HG02970 (cell line): ENCODE measurements around the gene CRAT.

ENCODE experiments used
- ATAC-seq: cut with Tn5 transposase; IDR thresholded peaks from one replicate; pipeline ENCODE4 v1.9.1; 2021; ENCODE audit warnings: mild to moderate bottlenecking, moderate library complexity, moderate number of reproducible peaks; ENCODE audit not compliant: unreplicated experiment, low FRiP score

Gene CRAT

DNA sequence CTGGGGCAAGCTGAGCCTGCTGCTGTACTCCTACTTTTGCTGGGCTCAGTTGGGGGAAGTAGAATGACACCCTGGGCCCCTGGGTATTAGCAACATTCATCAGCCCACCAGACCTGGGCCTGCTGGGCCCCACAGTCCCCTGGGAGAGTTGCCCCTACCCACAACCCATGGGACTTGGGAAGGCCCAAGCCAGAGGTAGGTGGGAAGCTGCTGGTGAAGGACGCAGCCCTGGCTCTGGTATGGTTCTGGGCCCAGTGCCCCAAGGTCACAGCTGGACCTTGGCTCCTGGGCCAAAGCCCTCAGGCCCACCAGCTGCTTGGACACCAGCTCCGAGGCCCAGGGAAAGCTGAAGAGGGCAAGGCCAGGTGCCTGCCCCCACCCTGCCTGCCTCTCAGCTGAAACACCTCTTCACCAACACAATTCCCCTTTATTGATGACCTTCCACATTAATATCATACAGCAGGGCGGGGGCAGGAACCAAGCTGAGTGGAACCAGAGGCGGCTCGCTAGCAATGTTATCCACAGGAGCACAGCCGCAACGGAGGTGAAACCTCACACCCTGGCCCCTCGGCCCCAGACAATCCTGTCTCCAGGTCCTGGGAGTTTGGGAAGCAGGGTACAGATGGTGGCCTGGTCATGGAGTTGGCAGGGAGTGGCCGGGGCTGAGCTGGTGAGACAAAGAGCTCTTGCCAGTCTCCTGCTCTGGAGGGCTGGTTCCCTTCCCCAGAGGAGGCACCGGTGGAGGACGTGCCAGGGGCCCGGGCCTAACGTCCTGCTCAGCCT, 16.0 kb downstream of the CRAT start:
- no peak for ATAC-seq

GRCh38 chr9:129093602-129094386, 16.8 kb downstream of the CRAT start:
- no peak for ATAC-seq

GRCh38 chr9:129089246-129089645, 21.3 kb downstream of the CRAT start:
- ATAC-seq: no peak

DNA sequence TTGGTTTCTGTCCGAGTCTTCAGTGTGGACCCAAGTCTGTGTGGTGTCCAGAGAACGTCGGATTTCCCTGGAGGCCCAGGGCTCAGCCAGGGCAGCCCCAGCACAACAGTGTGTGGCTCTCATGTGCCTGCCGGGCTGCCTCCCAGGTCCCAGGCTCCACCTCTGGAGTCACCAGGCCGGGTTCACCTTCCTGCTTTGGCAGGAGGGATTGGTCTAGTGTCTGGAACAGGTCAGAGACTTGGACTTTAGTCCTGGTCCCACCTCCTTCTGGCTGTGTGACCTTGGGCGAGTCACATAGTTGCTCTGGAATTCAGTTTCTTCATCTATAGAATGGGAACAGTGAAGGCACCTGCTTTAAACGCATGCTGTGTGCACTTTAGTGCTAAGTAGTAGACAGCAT, 26.5 kb downstream of the CRAT start:
- no peak for ATAC-seq

GRCh38 chr9:129081388-129081904, 29.1 kb downstream of the CRAT start:
- ATAC-seq: no peak

GRCh38 chr9:129080601-129081387, 29.8 kb downstream of the CRAT start, which contains the start of gene DOLPP1:
Gene DOLPP1 (plus strand): TSS chr9:129081111. CDS start chr9:129081132, 21 bp downstream.
- ATAC-seq: peak; percentile 94

DNA sequence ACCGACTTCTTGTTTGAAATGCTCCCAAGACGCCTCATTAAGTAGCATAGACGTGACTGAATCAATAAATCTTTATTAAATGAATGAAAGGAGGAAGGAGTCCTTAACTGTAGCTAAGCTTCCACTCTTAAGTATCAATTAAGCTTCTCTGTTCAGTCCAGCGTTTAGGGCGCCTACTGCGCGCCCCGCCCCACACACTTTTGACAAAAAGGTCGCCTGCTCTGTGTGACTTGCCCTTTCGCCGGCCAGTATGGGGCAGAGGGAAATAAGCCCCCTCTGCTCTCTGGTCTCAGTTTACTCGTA, 30.3 kb downstream of the CRAT start:
- no peak for ATAC-seq

DNA sequence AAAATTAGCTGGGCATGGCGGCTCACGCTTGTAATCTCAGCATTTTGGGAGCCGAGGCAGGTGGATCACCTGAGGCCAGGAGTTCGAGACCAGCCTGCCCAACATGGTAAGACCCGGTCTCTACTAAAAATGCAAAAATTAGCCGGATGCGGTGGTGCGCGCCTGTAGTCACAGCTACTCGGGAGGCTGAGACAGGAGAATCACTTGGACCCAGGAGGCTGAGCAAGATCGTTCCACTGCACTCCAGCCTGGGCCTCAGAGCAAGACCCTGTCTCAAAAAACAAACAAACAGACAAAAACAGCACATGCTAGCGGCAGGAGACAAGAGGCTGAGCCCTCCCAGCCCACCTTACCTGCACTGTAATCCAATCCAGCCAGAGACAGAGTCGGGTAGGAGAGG, 30.8 kb downstream of the CRAT start:
- ATAC-seq: no peak

DNA sequence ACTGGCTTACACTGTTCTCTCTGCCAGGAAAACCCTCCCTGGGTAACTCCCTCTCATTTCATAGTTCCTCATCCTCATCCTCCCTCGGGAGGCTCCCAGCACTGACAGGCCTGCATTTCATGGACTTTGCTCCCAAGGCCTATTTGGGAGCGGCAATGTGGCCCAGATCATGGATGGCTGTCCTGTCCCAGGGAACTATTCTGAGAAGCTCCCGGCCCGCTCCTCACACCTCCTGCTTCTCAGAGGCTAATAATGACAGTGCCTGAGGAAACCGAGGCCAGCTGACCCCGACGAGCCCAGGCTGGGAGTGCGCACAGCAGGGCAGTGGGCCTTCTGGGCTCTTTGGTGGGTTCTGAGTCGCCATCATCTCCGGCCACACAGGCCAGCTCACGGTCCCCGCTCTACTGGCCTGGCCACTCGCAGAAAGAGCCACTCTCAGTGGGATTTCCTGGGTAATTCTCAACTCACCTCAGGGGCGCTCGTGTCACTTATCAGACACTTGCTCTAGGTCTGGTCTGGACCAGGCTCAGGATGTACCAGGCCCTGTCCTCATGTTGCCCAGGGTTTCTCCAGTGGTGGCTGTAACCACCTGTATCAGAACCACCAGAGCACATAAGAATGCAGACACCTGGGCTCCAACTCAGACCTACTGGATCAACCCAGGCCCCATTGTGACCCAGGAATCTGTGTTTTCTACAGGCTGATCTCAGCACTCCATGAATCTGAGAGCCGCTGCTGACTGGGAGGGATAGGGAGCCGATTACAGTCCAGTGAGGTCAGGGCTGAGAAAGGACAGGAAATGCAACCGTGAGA, 31.7 kb downstream of the CRAT start:
- ATAC-seq: no peak

DNA sequence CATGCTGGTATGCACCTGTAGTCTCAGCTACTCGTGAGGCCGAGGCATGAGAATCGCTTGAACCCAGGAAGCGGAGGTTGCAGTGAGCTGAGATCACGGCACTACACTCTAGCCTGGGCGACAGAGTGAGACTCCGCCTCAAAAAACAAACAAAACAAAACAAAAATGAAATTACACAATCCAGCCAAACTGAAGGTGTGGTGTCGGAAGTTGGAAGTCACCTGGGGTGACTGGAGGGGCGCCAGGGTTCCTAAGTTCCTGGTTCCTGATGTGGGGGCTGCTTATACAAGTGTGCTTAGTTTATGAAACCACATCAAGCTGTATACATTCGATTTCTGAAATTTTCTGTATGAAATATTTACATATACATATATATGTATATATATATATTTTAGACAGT, 33.4 kb downstream of the CRAT start:
- ATAC-seq: no peak

DNA sequence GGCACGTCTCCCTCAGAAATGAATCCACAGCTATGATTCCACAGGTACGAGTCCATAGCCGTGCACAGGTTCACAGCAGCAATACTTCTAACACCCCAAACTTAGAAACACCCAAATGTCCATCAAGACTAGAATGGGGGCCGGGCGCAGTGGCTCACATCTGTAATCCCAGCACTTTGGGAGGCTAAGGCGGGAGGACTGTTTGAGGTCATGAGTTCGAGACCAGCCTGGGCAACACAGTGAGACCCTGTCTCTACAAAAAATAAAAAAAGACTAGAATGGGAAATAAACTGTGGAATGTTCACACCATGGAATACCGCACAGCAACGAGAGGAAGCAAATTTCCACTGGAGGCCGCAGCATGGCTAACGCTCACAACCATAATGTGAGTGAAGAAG, 34.0 kb downstream of the CRAT start:
- ATAC-seq: no peak

DNA sequence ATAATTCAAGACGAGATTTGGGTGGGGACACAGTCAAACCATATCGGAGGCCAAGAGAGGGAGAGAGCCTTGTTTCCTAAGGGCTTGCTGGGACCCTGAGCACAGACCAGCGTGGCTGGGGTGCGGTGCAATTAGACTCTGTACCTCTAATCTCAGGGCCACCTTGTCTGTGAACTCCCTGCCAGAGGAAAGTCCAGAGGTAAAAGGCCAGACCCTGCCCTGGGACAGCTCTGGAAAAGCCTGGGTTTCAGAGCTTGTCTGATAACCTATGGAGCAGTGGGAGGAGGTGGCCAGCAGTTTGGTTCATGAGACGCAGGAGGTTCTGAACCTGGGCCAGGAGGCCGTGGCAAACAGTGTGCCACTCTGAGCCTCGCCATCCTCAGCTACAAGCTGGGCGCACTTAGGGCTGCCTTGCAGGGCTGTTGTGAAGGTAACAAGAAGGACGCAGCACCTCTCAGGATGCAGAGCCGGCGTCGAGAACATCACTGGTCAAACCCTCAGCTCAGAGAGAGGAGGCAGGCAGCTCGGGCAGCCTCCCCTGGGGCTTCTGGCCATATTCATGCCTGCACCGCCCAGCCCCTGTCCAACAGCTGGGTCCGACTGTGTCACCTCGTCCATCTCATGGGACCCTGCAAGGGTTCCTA, 34.5 kb downstream of the CRAT start:
- ATAC-seq: no peak

DNA sequence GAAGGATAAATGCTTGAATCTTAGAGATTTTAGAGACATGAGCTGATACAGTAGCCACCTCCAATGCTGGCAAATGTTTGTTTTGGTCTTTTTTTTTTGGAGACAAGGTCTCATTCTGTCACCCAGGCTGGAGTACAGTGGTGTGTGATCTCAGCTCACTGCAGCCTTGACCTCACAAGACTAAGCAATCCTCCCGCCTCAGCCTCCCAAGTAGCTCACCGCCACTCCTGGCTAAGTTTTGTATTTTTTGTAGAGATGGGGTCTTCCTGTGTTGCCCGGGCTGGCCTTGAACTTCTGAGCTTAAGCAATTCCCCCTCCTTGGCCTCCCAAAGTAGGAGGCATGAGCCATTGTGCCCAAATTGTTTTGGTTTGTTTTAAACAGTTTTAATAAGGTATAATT, 36.5 kb downstream of the CRAT start:
- no peak for ATAC-seq

DNA sequence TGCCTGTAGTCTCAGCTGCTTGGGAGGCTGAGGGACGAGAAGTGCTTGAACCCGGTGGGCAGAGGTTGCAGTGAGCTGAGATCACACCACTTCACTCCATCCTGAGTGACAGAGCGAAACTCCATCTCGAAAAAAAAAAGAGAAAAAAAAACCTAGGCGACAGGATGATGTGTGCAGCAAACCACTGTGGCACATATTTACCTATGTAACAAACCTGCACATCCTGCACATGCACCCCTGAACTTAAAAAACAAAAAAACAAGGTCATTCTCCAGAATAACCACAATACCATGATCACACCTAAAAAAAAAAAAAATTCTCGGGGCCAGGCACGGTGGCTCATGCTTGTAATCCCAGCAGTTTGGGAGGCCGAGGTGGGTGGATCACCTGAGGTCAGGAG, 37.2 kb downstream of the CRAT start:
- no peak for ATAC-seq

DNA sequence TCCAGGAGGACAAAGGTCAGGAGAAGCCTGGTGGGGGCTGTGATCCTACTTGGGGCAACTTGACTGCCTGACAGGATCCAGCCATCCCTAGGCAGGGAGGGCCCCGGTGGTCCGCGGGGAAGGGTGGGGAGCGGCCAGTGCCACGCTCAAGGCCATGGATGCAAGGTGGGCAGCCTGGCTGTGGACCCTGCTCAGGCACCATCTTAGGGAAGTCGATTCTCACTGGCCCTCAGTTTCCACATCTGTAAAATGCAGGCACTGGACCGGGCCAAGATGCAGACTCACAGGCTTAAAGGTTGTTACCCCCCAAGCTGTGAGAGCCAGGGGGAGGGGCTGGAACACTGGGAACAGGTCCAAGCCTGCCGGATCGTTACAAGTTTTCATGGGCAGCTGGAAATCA, 38.4 kb downstream of the CRAT start:
- ATAC-seq: no peak

DNA sequence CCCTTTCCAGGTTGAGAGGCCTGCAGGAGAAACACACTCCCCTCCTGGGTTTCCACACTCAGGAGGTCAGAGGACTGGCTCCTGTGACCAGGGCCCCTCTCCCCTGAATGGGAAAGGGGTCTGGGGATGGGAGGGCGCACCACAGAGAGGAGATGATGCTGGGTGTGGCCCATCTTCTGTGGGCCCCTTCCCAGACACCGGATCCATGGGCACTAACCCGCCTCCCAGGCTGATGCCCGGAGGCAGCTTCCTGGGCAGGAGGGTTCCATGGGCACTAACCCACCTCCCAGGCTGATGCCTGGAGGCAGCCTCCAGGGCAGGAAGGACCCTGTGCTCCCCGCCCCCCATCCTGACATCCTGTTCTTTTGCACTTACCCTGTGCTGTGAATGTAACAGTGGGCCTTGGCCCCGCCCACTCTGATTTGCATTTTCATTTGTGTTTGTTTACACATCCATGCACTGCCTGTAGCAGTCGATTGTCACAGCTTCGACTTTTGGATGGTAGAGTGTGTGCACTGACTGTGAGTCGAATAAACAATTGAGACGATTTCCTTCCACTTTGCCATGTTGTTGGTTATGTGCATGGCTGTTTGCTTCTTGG, 39.0 kb downstream of the CRAT start:
- ATAC-seq: no peak

GRCh38 chr9:129070696-129071525, 39.7 kb downstream of the CRAT start:
- ATAC-seq: no peak

DNA sequence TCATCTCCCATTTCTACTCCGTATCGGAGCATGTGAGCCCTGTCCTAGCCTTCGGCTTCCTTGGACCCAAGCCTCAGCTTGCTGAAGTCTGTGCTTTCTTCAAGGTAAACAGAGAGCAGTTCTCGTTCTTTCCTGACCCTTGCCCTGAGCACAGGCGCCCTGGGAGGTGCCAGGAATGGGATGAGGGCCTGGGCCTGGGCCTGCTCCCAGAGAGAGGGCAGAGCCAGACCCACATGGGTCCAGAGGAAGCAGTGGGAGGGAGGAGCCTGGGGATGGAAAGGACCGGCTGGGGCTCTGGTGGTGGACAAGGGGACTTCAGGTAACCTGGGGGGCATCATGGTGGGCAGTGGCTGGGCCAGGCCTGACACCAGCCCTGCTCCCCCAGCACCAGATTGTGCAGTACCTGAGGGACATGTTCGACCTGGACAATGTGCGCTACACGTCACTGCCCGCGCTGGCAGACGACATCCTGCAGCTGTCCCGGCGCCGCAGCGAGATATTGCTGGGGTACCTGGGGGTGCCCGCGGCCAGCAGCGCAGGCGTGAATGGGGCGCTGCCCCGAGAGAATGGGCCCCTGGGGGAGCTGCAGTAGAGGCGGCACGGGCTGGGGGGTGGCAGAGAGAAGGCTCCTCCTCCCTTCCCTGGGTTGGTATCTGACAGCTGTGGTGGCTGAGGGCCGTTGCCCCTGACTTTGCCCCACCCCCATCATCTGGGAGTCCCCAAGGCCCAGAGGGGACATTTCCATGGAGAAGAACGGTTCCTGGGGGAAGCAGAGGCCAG, 40.5 kb downstream of the CRAT start:
- ATAC-seq: no peak
